ENCODE measurements around the gene SYNDIG1.
"Not testable (repeated sequence)": the region's sequence is repeated elsewhere in the genome, so short reads cannot be mapped to it uniquely, and the experiment has no call there.

The SYNDIG1 gene

DNA sequence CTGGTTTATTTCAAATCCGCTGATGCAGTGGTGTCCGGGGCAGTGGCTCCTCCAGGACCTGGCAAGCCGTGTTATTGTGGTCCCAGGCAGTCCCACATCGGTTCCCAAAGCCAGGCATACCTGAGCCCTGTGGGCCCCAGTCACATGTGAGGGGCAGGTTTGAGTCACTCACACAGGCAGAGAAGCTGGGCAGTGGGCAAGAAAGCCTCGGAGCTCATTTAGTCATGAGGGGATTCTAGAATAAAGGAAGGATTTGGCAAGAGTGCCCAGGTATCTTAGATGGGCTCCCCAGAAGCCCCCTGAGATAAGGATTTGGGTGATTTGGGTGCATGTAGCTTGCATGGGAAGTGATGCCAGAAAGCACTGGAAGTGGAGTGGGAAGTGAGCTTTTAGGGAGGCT is 37.3 kb downstream of the SYNDIG1 start:
- no peaks in the 10 kb centered on the region for H3K4me1 ChIP-seq (ENCODE audit: control insufficient read depth in 1 of 2, insufficient read depth in 1 of 2, low read depth in 1 of 2, low read length in 1 of 2)
- no peaks in the 10 kb centered on the region for H3K36me3 ChIP-seq
- H3K9me3 ChIP-seq, result no peaks in the 10 kb centered on the region
- TF ChIP-seq, protein P1, sequence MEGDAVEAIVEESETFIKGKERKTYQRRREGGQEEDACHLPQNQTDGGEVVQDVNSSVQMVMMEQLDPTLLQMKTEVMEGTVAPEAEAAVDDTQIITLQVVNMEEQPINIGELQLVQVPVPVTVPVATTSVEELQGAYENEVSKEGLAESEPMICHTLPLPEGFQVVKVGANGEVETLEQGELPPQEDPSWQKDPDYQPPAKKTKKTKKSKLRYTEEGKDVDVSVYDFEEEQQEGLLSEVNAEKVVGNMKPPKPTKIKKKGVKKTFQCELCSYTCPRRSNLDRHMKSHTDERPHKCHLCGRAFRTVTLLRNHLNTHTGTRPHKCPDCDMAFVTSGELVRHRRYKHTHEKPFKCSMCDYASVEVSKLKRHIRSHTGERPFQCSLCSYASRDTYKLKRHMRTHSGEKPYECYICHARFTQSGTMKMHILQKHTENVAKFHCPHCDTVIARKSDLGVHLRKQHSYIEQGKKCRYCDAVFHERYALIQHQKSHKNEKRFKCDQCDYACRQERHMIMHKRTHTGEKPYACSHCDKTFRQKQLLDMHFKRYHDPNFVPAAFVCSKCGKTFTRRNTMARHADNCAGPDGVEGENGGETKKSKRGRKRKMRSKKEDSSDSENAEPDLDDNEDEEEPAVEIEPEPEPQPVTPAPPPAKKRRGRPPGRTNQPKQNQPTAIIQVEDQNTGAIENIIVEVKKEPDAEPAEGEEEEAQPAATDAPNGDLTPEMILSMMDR (IDR thresholded peaks at IDR 0.05), result no peak
- H3K27ac ChIP-seq, result no peak overlapping the region
- no peak overlapping the region for H3K4me3 ChIP-seq (ENCODE audit: low read depth in 1 of 2, low read length in 1 of 2)
- no peaks in the 10 kb centered on the region for H3K27me3 ChIP-seq

DNA sequence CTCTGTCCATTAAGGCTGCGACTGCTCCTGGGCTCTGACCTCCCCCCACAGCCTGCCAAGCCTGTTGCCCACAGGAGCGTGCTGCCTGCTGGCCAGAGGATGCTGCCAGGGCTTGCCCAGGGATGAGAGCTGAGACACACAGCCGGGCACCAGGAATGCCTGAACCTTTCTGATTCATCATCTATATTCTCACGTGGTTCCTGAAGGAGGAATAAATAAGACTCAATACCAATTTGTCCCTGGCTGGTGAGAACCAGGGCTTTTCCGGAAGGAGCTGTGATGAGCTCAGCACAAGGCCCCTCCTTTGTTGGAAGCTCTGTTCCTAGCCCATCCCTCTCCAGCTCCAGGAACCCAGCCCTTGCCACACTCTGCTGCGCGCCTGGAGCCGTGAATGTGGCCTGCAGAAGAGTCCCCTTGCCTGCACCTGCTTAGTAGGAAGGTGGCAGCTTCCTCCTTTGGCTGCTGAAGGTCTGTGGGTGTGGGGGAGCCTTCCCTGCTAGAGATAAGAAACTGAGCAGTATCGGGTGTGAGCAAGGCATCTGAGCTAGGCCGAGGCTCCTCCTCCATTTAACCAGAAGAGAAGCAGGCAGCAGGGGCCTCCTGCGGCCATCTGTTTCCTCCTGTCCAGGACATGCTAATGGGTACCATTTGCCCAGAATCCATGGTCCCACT is 37.9 kb downstream of the SYNDIG1 start:
- Histone ChIP-seq H3K4me3 (ENCODE audit: low read depth in 1 of 2, low read length in 1 of 2) (no peak overlapping the region), H3K27me3 (no peaks in the 10 kb centered on the region), H3K9me3 (no peaks in the 10 kb centered on the region), H3K4me1 (ENCODE audit: control insufficient read depth in 1 of 2, insufficient read depth in 1 of 2, low read depth in 1 of 2, low read length in 1 of 2) (no peaks in the 10 kb centered on the region), H3K36me3 (no peaks in the 10 kb centered on the region), H3K27ac (no peak overlapping the region)
- TF ChIP-seq, protein P1 (IDR thresholded peaks at IDR 0.05), result no peak

DNA sequence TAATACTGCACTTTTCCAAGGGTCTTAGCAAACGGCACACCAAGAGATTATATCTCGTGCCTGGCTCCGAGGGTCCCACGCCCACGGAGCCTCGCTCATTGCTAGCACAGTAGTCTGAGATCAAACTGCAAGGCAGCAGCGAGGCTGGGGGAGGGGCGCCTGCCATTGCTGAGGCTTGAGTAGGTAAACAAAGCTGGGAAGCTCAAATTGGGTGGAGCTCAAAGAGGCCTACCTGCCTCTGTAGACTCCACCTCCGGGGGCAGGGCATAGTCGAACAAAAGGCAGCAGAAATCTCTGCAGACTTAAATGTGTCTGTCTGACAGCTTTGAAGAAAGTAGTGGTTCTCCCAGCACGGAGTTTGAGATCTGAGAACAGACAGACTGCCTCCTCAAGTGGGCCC is 43.0 kb downstream of the SYNDIG1 start:
- H3K9me3 ChIP-seq; H3K27me3 ChIP-seq; H3K27ac ChIP-seq; H3K36me3 ChIP-seq; H3K4me1 ChIP-seq (ENCODE audit: control insufficient read depth in 1 of 2, insufficient read depth in 1 of 2, low read depth in 1 of 2, low read length in 1 of 2); H3K4me3 ChIP-seq (ENCODE audit: low read depth in 1 of 2, low read length in 1 of 2): not testable (repeated sequence)

DNA sequence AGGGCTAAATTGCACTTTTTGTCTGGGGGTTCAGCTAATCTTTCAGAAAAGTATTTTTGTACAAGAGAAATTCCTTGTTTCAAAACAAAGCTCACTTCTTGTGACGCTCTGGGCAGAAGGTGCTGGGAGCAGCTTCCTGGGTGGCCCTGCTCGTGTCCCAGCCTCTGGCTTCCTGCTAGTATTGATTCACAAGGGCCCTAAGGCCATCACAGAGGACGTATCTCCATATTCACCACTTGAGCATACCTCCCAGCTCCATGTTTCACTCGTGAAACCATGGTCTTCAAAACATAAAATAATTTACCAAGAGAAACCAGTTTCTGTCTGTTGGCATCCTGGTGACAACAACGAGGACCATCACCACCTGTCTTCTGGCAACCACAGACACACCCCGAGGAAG is 49.1 kb downstream of the SYNDIG1 start:
- no peaks in the 10 kb centered on the region for H3K9me3 ChIP-seq
- H3K27me3 ChIP-seq, result no peaks in the 10 kb centered on the region
- no peak overlapping the region for H3K27ac ChIP-seq
- no peaks in the 10 kb centered on the region for H3K36me3 ChIP-seq
- H3K4me3 ChIP-seq (ENCODE audit: low read depth in 1 of 2, low read length in 1 of 2), result no peak overlapping the region
- TF ChIP-seq, protein P1 (IDR thresholded peaks at IDR 0.05), result no peak
- H3K4me1 ChIP-seq (ENCODE audit: control insufficient read depth in 1 of 2, insufficient read depth in 1 of 2, low read depth in 1 of 2, low read length in 1 of 2), result no peaks in the 10 kb centered on the region

DNA sequence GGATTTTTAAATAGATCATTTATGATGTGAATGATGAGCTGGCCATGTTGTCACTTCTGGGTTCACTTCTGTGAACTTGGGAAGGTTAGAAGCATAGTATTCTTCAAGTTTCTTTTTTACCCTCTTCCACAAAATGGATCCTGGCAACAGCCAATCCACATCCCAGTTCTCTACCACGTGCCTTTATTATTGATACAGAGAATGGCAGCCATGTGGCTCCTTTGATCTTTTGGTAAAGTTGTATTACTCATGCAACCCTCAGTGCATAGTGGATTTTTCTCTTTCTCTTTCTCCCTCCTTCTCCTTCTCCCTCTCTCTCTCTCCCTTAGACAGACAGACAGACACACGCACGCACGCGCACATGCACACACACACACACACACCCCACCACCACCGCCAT is 50.0 kb downstream of the SYNDIG1 start:
- no peaks in the 10 kb centered on the region for H3K27me3 ChIP-seq
- no peak overlapping the region for H3K27ac ChIP-seq
- H3K36me3 ChIP-seq, result no peaks in the 10 kb centered on the region
- no peak overlapping the region for H3K4me3 ChIP-seq (ENCODE audit: low read depth in 1 of 2, low read length in 1 of 2)
- H3K4me1 ChIP-seq (ENCODE audit: control insufficient read depth in 1 of 2, insufficient read depth in 1 of 2, low read depth in 1 of 2, low read length in 1 of 2), result no peaks in the 10 kb centered on the region
- H3K9me3 ChIP-seq, result no peaks in the 10 kb centered on the region
- TF ChIP-seq, protein P1 (IDR thresholded peaks at IDR 0.05), result no peak

DNA sequence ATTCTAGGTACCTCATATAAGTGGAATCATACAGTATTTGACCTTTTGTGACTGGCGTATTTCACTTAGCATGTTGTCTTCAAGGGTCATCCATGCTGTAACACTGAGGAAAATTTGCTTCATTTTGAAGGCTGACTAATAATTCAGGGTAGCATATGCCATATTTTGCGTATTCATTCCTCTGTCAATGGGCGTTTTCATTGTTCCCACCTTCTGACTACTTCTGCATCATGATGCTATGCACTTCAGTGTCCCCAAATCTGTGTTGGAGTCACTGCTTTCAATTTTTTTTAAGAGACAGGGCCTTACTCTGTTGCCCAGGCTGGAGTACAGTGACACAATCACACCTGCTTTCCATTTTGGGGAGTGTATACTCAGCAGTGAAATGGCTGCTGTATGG is 51.6 kb downstream of the SYNDIG1 start:
- no peaks in the 10 kb centered on the region for H3K27me3 ChIP-seq
- TF ChIP-seq, protein P1 (IDR thresholded peaks at IDR 0.05), result no peak
- H3K4me1 ChIP-seq (ENCODE audit: control insufficient read depth in 1 of 2, insufficient read depth in 1 of 2, low read depth in 1 of 2, low read length in 1 of 2), result no peaks in the 10 kb centered on the region
- H3K36me3 ChIP-seq, result no peaks in the 10 kb centered on the region
- no peak overlapping the region for H3K4me3 ChIP-seq (ENCODE audit: low read depth in 1 of 2, low read length in 1 of 2)
- H3K27ac ChIP-seq, result no peak overlapping the region
- H3K9me3 ChIP-seq, result no peaks in the 10 kb centered on the region

Measured in neutrophil (primary cell).